Fibroblast of gingiva (primary cell): ENCODE results near the gene FOXP1.

ENCODE experiments used
- DNase-seq: peaks from one replicate; pipeline ENCODE4 v3.0.0-alpha.2; 2011; ENCODE audit warnings: low read depth

Gene FOXP1

GRCh38 chr3:71397046-71397445 is 186.5 kb downstream of the FOXP1 start:
- DNase-seq, result peak; percentile 8

- peak; percentile 76 for DNase-seq
These were observed 187.4 kb downstream of the FOXP1 start for GRCh38 chr3:71395927-71396695.

- DNase-seq, result no peak
These were observed 188.1 kb downstream of the FOXP1 start for GRCh38 chr3:71395470-71395869.

GRCh38 chr3:71393745-71394144 is 189.8 kb downstream of the FOXP1 start:
- no peak for DNase-seq

GRCh38 chr3:71393093-71393492 is 190.4 kb downstream of the FOXP1 start:
- no peak for DNase-seq

- no peak for DNase-seq
These were observed 191.3 kb downstream of the FOXP1 start for GRCh38 chr3:71392251-71392650.

- no peak for DNase-seq
These were observed 192.2 kb downstream of the FOXP1 start for GRCh38 chr3:71391361-71391760.

- DNase-seq, result peak; percentile 21
These were observed 193.5 kb downstream of the FOXP1 start for GRCh38 chr3:71389911-71390573.

- DNase-seq, result no peak
These were observed 194.3 kb downstream of the FOXP1 start for GRCh38 chr3:71389191-71389590.

GRCh38 chr3:71388535-71389120 is 194.9 kb downstream of the FOXP1 start:
- no peak for DNase-seq

- no peak for DNase-seq
These were observed 195.9 kb downstream of the FOXP1 start for GRCh38 chr3:71387586-71387985.

- no peak for DNase-seq
These were observed 198.5 kb downstream of the FOXP1 start for GRCh38 chr3:71384837-71385716.

- no peak for DNase-seq
These were observed 199.1 kb downstream of the FOXP1 start for GRCh38 chr3:71384388-71384787.

GRCh38 chr3:71380096-71380495 is 203.4 kb downstream of the FOXP1 start:
- DNase-seq, result no peak

GRCh38 chr3:71378509-71378908 is 205.0 kb downstream of the FOXP1 start:
- no peak for DNase-seq

- DNase-seq, result no peak
These were observed 206.6 kb downstream of the FOXP1 start for GRCh38 chr3:71376911-71377310.

GRCh38 chr3:71376503-71376902 is 207.0 kb downstream of the FOXP1 start:
- DNase-seq, result no peak

GRCh38 chr3:71374582-71374981 is 208.9 kb downstream of the FOXP1 start:
- DNase-seq, result no peak

- no peak for DNase-seq
These were observed 210.5 kb downstream of the FOXP1 start for GRCh38 chr3:71372911-71373637.

GRCh38 chr3:71372241-71372768 is 211.2 kb downstream of the FOXP1 start:
- no peak for DNase-seq

GRCh38 chr3:71371282-71371681 is 212.2 kb downstream of the FOXP1 start:
- no peak for DNase-seq
